Measurements from ENCODE around the gene APCS.

DNA sequence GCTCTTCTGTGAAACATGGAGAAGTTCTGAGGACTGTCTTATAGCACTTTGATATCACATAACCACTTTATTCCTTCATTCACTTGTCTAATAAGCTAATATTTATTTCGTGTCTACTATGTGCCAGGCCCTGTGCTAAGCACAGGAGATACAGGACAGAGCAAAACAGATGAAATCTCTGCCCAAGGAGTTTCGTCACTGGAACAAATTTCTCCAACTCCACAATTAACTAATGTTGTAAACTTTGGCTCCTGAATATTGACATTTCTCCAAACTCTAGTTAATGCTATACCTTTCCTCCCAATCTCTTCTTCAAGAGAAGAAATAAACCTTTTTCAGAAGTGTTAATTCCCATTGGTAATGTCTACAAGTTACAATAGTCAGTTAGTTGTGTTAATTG, 27.0 kb upstream of the APCS start:
- TF ChIP-seq, protein P1, sequence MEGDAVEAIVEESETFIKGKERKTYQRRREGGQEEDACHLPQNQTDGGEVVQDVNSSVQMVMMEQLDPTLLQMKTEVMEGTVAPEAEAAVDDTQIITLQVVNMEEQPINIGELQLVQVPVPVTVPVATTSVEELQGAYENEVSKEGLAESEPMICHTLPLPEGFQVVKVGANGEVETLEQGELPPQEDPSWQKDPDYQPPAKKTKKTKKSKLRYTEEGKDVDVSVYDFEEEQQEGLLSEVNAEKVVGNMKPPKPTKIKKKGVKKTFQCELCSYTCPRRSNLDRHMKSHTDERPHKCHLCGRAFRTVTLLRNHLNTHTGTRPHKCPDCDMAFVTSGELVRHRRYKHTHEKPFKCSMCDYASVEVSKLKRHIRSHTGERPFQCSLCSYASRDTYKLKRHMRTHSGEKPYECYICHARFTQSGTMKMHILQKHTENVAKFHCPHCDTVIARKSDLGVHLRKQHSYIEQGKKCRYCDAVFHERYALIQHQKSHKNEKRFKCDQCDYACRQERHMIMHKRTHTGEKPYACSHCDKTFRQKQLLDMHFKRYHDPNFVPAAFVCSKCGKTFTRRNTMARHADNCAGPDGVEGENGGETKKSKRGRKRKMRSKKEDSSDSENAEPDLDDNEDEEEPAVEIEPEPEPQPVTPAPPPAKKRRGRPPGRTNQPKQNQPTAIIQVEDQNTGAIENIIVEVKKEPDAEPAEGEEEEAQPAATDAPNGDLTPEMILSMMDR (conservative IDR thresholded peaks at IDR 0.05 in 1 of 2, IDR thresholded peaks at IDR 0.05 in 1 of 2; ENCODE audit: extremely low read depth in 1 of 2, insufficient read depth in 1 of 2, low read depth in 1 of 2, low read length in 2 of 2), result no peak
- TF ChIP-seq EZH2 (IDR thresholded peaks at IDR 0.05; ENCODE audit: borderline replicate concordance, low read length), result no peak

All from mammary epithelial cell (primary cell).